ENCODE results near the gene DEPDC5. TPM values are rescaled to one million over a fixed set of nuclear protein-coding genes. Genes with fewer than 3 reads are reported as not detected.
A peak's percentile ranks its signal among the peaks of the same experiment; 100 is the strongest.
"Not testable (repeated sequence)": the region's sequence is repeated elsewhere in the genome, so short reads cannot be mapped to it uniquely, and the experiment has no call there.

Gene DEPDC5
- total RNA-seq (10 to 100 TPM; 52.3 to 54.4 TPM), polyA plus RNA-seq (10 to 100 TPM in 1 of 2 donors, 1 to 10 TPM in 1; 3.9 to 11.7 TPM)

- H3K4me1 Mint-ChIP-seq = peaks cover 27 to 52% (median 37%) of the 10 kb centered on the region in 4 donors
- no peaks in the 10 kb centered on the region for H3K27me3 Mint-ChIP-seq
- Histone ChIP-seq H3K27ac (ENCODE audit: low read depth, low read length) (peak within 1 kb of the TSS; percentile 87), H3K9me3 (ENCODE audit: control insufficient read depth in 1 of 2, low read length in 2 of 2) (no peaks in the 10 kb centered on the region), H3K4me3 (ENCODE audit: low read length in 2 of 2) (peak within 1 kb of the TSS; percentile 63 to 76), H3K36me3 (ENCODE audit: insufficient read depth, low read length) (no peaks in the 10 kb centered on the region), H3K27me3 (ENCODE audit: insufficient read depth, low read length) (no peaks in the 10 kb centered on the region), H3K4me1 (ENCODE audit: insufficient read depth, low read length) (peaks cover 33% of the 10 kb centered on the region)
- intact Hi-C loops (cut with micrococcal nuclease) = loop anchor here (1.0 to 10.0 kb wide), 5 partner anchors 92 to 721 kb away; partner anchors contain the start of genes FBXO7, PATZ1 and PISD
- peak within 1 kb of the TSS; percentile 89 to 100 (median 99) for H3K27ac Mint-ChIP-seq
- H3K4me3 Mint-ChIP-seq = peak within 1 kb of the TSS; percentile 74 to 96 (median 92)
- peak; percentile 94 to 99 (median 97) for DNase-seq
- POLR2A ChIA-PET (ENCODE audit: partially characterized antibody) = interaction anchor here (0.6 to 2.7 kb wide), 11 partner anchors 9 to 832 kb away, joined by 3 to 27 read pairs (median 4); partner anchors contain the start of genes FBXO7, PISD and YWHAH
- peaks cover 0 to 3% (median 0%) of the 10 kb centered on the region in 8 donors for H3K9me3 Mint-ChIP-seq
- CTCF ChIA-PET (ENCODE audit: partially characterized antibody) = interaction anchor here (1.1 to 3.0 kb wide), 2 partner anchors 89 to 92 kb away, joined by 5 to 17 read pairs; partner anchors contain the start of gene PISD
- peaks cover 0 to 16% of the 10 kb centered on the region in 2 donors for H3K36me3 Mint-ChIP-seq
Observed at GRCh38 chr22:31753634-31754501, at the start of gene DEPDC5. TSS of gene DEPDC5 (plus strand) at chr22:31754019. CDS start at chr22:31754922, 903 bp downstream.

- H3K9me3 Mint-ChIP-seq = no peaks in the 10 kb centered on the region
- H3K36me3 ChIP-seq (ENCODE audit: insufficient read depth, low read length) = peaks cover 20% of the 10 kb centered on the region
- no peak overlapping the region for H3K27ac ChIP-seq (ENCODE audit: low read depth, low read length)
- POLR2A ChIA-PET (ENCODE audit: partially characterized antibody) = no interaction called here
- H3K4me3 ChIP-seq (ENCODE audit: low read length in 2 of 2) = no peak overlapping the region
- intact Hi-C loops (cut with micrococcal nuclease) = no loop called here
- CTCF ChIA-PET (ENCODE audit: partially characterized antibody) = interaction anchor here (0.7 kb wide), 1 partner anchor 21 kb away, joined by 3 read pairs; no protein-coding TSS in a partner anchor
- H3K27me3 Mint-ChIP-seq = no peaks in the 10 kb centered on the region
- no peaks in the 10 kb centered on the region for H3K27me3 ChIP-seq (ENCODE audit: insufficient read depth, low read length)
- no peaks in the 10 kb centered on the region for H3K9me3 ChIP-seq (ENCODE audit: control insufficient read depth in 1 of 2, low read length in 2 of 2)
- no peak overlapping the region for H3K4me3 Mint-ChIP-seq
- H3K27ac Mint-ChIP-seq = no peak overlapping the region
- peaks cover 29 to 35% of the 10 kb centered on the region in 2 donors for H3K36me3 Mint-ChIP-seq
- DNase-seq = no peak
- peaks cover 0 to 4% (median 2%) of the 10 kb centered on the region in 4 donors for H3K4me1 Mint-ChIP-seq
- no peaks in the 10 kb centered on the region for H3K4me1 ChIP-seq (ENCODE audit: insufficient read depth, low read length)
Observed at GRCh38 chr22:31707519-31707918, 46.3 kb upstream of the DEPDC5 start.

- H3K4me1 Mint-ChIP-seq; H3K9me3 Mint-ChIP-seq; DNase-seq; H3K27me3 Mint-ChIP-seq; H3K27ac Mint-ChIP-seq; CTCF ChIA-PET (ENCODE audit: partially characterized antibody); H3K27ac ChIP-seq (ENCODE audit: low read depth, low read length); H3K4me1 ChIP-seq (ENCODE audit: insufficient read depth, low read length); H3K9me3 ChIP-seq (ENCODE audit: control insufficient read depth in 1 of 2, low read length in 2 of 2); intact Hi-C loops (cut with micrococcal nuclease); POLR2A ChIA-PET (ENCODE audit: partially characterized antibody); H3K4me3 ChIP-seq (ENCODE audit: low read length in 2 of 2); H3K4me3 Mint-ChIP-seq; H3K27me3 ChIP-seq (ENCODE audit: insufficient read depth, low read length): not testable (repeated sequence)
- peaks cover 38 to 51% of the 10 kb centered on the region in 2 donors for H3K36me3 Mint-ChIP-seq
- peaks cover 38% of the 10 kb centered on the region for H3K36me3 ChIP-seq (ENCODE audit: insufficient read depth, low read length)
Observed at GRCh38 chr22:31711226-31711625, 42.6 kb upstream of the DEPDC5 start.

GRCh38 chr22:31715147-31715778 lies 38.6 kb upstream of the DEPDC5 start:
- ChIA-PET CTCF (ENCODE audit: partially characterized antibody) (no interaction called here), POLR2A (ENCODE audit: partially characterized antibody) (no interaction called here)
- Mint-ChIP-seq H3K27ac (no peak overlapping the region), H3K9me3 (no peaks in the 10 kb centered on the region), H3K4me1 (peaks cover 0 to 5% (median 2%) of the 10 kb centered on the region in 4 donors), H3K4me3 (no peak overlapping the region), H3K36me3 (peaks cover 48 to 65% of the 10 kb centered on the region in 2 donors), H3K27me3 (no peaks in the 10 kb centered on the region)
- no peak for DNase-seq
- Histone ChIP-seq H3K27me3 (ENCODE audit: insufficient read depth, low read length) (no peaks in the 10 kb centered on the region), H3K4me3 (ENCODE audit: low read length in 2 of 2) (no peak overlapping the region), H3K27ac (ENCODE audit: low read depth, low read length) (no peak overlapping the region), H3K36me3 (ENCODE audit: insufficient read depth, low read length) (peaks cover 54% of the 10 kb centered on the region), H3K9me3 (ENCODE audit: control insufficient read depth in 1 of 2, low read length in 2 of 2) (no peaks in the 10 kb centered on the region), H3K4me1 (ENCODE audit: insufficient read depth, low read length) (no peaks in the 10 kb centered on the region)
- intact Hi-C loops (cut with micrococcal nuclease) = no loop called here

- POLR2A ChIA-PET (ENCODE audit: partially characterized antibody) = interaction anchor here (1.0 kb wide), 1 partner anchor 18 kb away, joined by 4 read pairs; no protein-coding TSS in a partner anchor
- Histone ChIP-seq H3K4me3 (ENCODE audit: low read length in 2 of 2) (no peak overlapping the region), H3K27me3 (ENCODE audit: insufficient read depth, low read length) (no peaks in the 10 kb centered on the region), H3K27ac (ENCODE audit: low read depth, low read length) (no peak overlapping the region), H3K9me3 (ENCODE audit: control insufficient read depth in 1 of 2, low read length in 2 of 2) (no peaks in the 10 kb centered on the region), H3K36me3 (ENCODE audit: insufficient read depth, low read length) (peaks cover 47% of the 10 kb centered on the region), H3K4me1 (ENCODE audit: insufficient read depth, low read length) (no peaks in the 10 kb centered on the region)
- Mint-ChIP-seq H3K9me3 (no peaks in the 10 kb centered on the region), H3K4me1 (peaks cover 0 to 4% (median under 1%) of the 10 kb centered on the region in 4 donors), H3K27ac (no peak overlapping the region), H3K4me3 (no peak overlapping the region), H3K27me3 (no peaks in the 10 kb centered on the region), H3K36me3 (peaks cover 50 to 65% of the 10 kb centered on the region in 2 donors)
- CTCF ChIA-PET (ENCODE audit: partially characterized antibody) = interaction anchor here (0.8 kb wide), 1 partner anchor 250 kb away, joined by 3 read pairs; no protein-coding TSS in a partner anchor
- intact Hi-C loops (cut with micrococcal nuclease) = no loop called here
- DNase-seq = no peak
Observed at GRCh38 chr22:31719850-31720471, 33.9 kb upstream of the DEPDC5 start.

GRCh38 chr22:31723723-31724122 lies 30.1 kb upstream of the DEPDC5 start:
- Histone ChIP-seq H3K27me3 (ENCODE audit: insufficient read depth, low read length) (no peaks in the 10 kb centered on the region), H3K9me3 (ENCODE audit: control insufficient read depth in 1 of 2, low read length in 2 of 2) (no peaks in the 10 kb centered on the region), H3K4me3 (ENCODE audit: low read length in 2 of 2) (no peak overlapping the region), H3K27ac (ENCODE audit: low read depth, low read length) (no peak overlapping the region), H3K4me1 (ENCODE audit: insufficient read depth, low read length) (no peaks in the 10 kb centered on the region), H3K36me3 (ENCODE audit: insufficient read depth, low read length) (peaks cover 23% of the 10 kb centered on the region)
- Mint-ChIP-seq H3K27me3 (no peaks in the 10 kb centered on the region), H3K27ac (peak overlapping the region in 3 of 7 donors; percentile 13 to 35 (median 23)), H3K36me3 (peaks cover 30 to 46% of the 10 kb centered on the region in 2 donors), H3K4me1 (peaks cover 0 to 7% (median under 1%) of the 10 kb centered on the region in 4 donors), H3K4me3 (no peak overlapping the region), H3K9me3 (no peaks in the 10 kb centered on the region)
- no peak for DNase-seq
- intact Hi-C loops (cut with micrococcal nuclease) = no loop called here
- POLR2A ChIA-PET (ENCODE audit: partially characterized antibody) = no interaction called here
- CTCF ChIA-PET (ENCODE audit: partially characterized antibody) = no interaction called here
